Activated naive CD4-positive, alpha-beta T cell treated with anti-CD3 and anti-CD28 coated beads, Interleukin-2, amount 50 U/mL, for 72 hours (primary cell): ENCODE data around the gene NEURL1. TPM values are rescaled to one million over a fixed set of nuclear protein-coding genes. Genes with fewer than 3 reads are reported as not detected.
"Not testable (repeated sequence)": the region's sequence is repeated elsewhere in the genome, so short reads cannot be mapped to it uniquely, and the experiment has no call there.

Source experiments
- ATAC-seq, 2 donors: fragments of 150-1000 bp; cut with Tn5 transposase; 2 replicates each; pipeline ENCODE4 v1.10.0; 2021; ENCODE audit warnings: mild to moderate bottlenecking in 2 of 2, moderate library complexity in 2 of 2
- DNase-seq, 2 donors: peaks; one replicate each; pipeline ENCODE4 v3.0.0; 2021 to 2022; ENCODE audit warnings: low spot score in 2 of 2
- H3K27ac Mint-ChIP-seq, 2 donors: one replicate each; pipeline ENCODE4 v1.8.0; 2022; ENCODE audit warnings: mild to moderate bottlenecking in 2 of 2, mixed read lengths in 2 of 2
- H3K36me3 Mint-ChIP-seq, 2 donors: one replicate each; pipeline ENCODE4 v1.8.0; 2022; ENCODE audit warnings: mixed read lengths in 2 of 2
- H3K9me3 Mint-ChIP-seq, 2 donors: one replicate each; pipeline ENCODE4 v1.8.0; 2022; ENCODE audit warnings: mixed read lengths in 2 of 2
- total RNA-seq, 2 donors: library from RNA; stranded (reverse); gene quantifications; one replicate each; pipeline ENCODE4 v1.2.3, GENCODE V29; 2022

NEURL1 gene
- total RNA-seq, 2 donors from 2014 or later: 0.87 to 2.4 TPM

DNA sequence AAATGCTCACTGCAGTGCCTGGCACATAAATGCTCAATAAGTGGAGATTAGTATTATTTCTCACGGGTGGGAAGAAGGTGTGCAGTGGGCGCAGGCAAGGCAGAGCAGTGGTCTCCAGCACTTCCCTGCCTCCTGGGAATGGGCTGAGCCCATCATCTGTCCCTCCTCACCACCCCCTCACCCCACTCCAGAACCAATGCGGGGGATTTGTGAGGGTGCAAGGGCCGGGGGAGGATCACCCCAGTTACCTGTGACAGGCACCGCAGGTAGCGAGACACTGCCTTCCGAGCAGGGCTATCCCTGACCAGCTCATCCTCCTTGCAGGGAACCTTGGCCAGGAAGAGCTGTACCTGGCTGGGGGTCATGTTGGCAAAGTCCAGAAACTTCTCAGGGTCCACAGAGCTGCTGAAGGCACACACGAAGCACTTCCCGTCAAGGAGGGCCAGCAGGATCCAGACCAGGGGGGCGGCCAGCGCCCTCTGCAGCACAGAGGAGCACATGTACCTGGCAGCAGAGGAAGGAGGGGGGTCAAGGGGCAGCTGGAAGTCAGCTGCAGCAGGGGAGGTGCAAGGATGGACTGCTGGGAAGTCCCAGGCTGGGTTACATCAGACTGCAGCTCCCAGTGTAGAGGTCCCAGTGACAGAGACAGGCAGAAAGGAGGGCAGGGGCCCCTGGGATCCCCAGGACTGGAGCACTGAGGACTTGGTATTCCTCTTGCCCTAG is 17.3 kb upstream of the NEURL1 start:
- Mint-ChIP-seq H3K36me3 (no peaks in the 10 kb centered on the region), H3K27ac (no peak overlapping the region), H3K9me3 (no peaks in the 10 kb centered on the region)
- peak; percentile 33 to 56 for ATAC-seq
- no peak for DNase-seq

GRCh38 chr10:103478671-103479070 is 14.8 kb upstream of the NEURL1 start:
- Mint-ChIP-seq H3K27ac (peak overlapping the region in 1 of 2 donors; percentile 61), H3K9me3 (no peaks in the 10 kb centered on the region), H3K36me3 (no peaks in the 10 kb centered on the region)
- ATAC-seq (no peak), DNase-seq (no peak)

- ATAC-seq: no peak
- peak within 1 kb of the TSS; percentile 65 to 70 for H3K27ac Mint-ChIP-seq
- H3K9me3 Mint-ChIP-seq: no peaks in the 10 kb centered on the region
- H3K36me3 Mint-ChIP-seq: no peaks in the 10 kb centered on the region
- DNase-seq: no peak
Measured at GRCh38 chr10:103479135-103479534, 14.4 kb upstream of the NEURL1 start, which contains the start of gene CALHM3. CALHM3 (minus strand) TSS chr10:103479240; CDS start chr10:103479032, 208 bp downstream.

GRCh38 chr10:103480521-103480920 is 13.0 kb upstream of the NEURL1 start:
- H3K36me3 Mint-ChIP-seq: no peaks in the 10 kb centered on the region
- H3K9me3 Mint-ChIP-seq: no peaks in the 10 kb centered on the region
- DNase-seq (no peak), ATAC-seq (no peak)
- H3K27ac Mint-ChIP-seq: peak overlapping the region in 1 of 2 donors; percentile 65

- DNase-seq (no peak), ATAC-seq (peak; percentile 82 to 85)
- H3K9me3 Mint-ChIP-seq: no peaks in the 10 kb centered on the region
- no peaks in the 10 kb centered on the region for H3K36me3 Mint-ChIP-seq
- no peak overlapping the region for H3K27ac Mint-ChIP-seq
Measured at GRCh38 chr10:103481974-103482531, 11.5 kb upstream of the NEURL1 start.

- H3K36me3 Mint-ChIP-seq: not testable (repeated sequence)
Measured at GRCh38 chr10:103486635-103487409, 6.7 kb upstream of the NEURL1 start.

GRCh38 chr10:103487410-103487708 is 6.1 kb upstream of the NEURL1 start:
- Mint-ChIP-seq H3K9me3 (no peaks in the 10 kb centered on the region), H3K36me3 (no peaks in the 10 kb centered on the region), H3K27ac (no peak overlapping the region)
- no peak for DNase-seq
- ATAC-seq: no peak

More at GRCh38 chr10:103486635-103487409, 6.7 kb upstream of the NEURL1 start:
- H3K27ac Mint-ChIP-seq, ATAC-seq, H3K9me3 Mint-ChIP-seq, DNase-seq: not testable (repeated sequence)

DNA sequence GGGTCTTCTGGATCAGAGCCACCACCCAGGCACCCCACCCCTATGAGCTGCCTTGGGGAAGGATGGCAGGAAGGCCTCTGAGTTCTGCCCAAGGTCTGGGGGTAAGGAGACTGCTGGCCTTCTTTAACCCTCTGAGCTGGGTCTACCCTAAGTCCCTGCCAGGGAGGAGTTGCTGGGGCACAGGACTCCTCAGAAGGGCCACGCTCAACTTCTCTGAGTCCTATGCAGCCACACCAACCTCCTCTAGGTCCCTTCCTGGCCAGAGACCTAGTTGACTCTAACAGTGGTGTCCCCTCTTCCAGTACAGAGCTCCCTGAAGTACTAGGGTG is 2.6 kb upstream of the NEURL1 start:
- ATAC-seq (peak in 1 of 2 donors; percentile 46), DNase-seq (no peak)
- peaks cover 0 to 4% of the 10 kb centered on the region in 2 donors for H3K36me3 Mint-ChIP-seq
- no peaks in the 10 kb centered on the region for H3K9me3 Mint-ChIP-seq
- peak overlapping the region in 1 of 2 donors; percentile 19 for H3K27ac Mint-ChIP-seq

- no peaks in the 10 kb centered on the region for H3K9me3 Mint-ChIP-seq
- H3K36me3 Mint-ChIP-seq: peaks cover 0 to 4% of the 10 kb centered on the region in 2 donors
- H3K27ac Mint-ChIP-seq: peak overlapping the region in 1 of 2 donors; percentile 19
- ATAC-seq: no peak
- no peak for DNase-seq
Measured at GRCh38 chr10:103491729-103492364, 1.7 kb upstream of the NEURL1 start.

GRCh38 chr10:103492655-103493261 is 747 bp upstream of the NEURL1 start:
- no peak overlapping the region for H3K27ac Mint-ChIP-seq
- no peak for ATAC-seq
- no peak for DNase-seq
- no peaks in the 10 kb centered on the region for H3K9me3 Mint-ChIP-seq
- H3K36me3 Mint-ChIP-seq: peaks cover 0 to 4% of the 10 kb centered on the region in 2 donors

DNA sequence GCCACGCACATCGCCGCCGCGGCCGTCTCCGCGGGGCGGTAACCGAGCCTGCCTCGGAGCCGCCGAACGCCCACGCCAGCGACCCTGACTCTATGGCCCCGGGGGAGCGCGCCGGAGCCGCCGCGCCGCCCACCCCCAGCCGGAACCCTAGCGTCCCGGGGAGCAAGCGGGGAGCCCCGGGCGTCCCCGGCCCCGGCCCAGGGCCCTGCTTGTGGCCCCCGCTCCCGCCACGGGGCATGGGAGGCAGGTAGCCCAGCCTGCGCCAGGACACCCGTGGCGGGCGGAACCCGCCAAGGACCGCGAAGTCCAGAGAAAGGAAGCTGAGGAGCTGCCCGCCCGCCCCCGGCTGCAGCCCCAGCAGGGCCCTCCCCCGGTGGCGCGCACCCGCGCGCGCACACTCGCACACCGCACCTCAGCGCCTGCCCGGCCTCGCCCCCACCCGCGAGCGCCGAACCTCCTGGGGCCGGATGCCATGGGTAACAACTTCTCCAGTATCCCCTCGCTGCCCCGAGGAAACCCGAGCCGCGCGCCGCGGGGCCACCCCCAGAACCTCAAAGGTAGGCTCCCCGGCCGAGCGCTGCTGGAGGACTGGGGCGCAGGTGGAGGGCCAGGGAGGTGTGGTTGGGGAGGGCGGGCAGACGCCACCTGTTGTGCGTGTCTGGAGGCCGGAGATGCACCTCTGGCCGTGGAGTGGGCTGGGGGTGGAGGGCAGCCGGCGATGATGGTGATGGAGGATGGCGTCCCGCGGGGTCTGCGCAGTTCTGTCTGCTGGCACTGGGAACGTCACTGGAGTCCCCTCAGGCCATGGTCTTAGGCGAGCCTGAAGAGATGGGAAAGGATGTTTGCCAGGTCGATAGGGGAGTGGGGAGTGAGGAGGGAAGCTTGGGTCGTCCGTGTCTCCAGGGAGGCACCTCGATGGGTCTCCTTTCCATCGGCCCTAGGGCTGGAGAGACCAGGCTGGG is 692 bp downstream of the NEURL1 start:
- Mint-ChIP-seq H3K27ac (peak overlapping the region in 1 of 2 donors; percentile 46), H3K9me3 (no peaks in the 10 kb centered on the region), H3K36me3 (peaks cover 0 to 4% of the 10 kb centered on the region in 2 donors)

DNA sequence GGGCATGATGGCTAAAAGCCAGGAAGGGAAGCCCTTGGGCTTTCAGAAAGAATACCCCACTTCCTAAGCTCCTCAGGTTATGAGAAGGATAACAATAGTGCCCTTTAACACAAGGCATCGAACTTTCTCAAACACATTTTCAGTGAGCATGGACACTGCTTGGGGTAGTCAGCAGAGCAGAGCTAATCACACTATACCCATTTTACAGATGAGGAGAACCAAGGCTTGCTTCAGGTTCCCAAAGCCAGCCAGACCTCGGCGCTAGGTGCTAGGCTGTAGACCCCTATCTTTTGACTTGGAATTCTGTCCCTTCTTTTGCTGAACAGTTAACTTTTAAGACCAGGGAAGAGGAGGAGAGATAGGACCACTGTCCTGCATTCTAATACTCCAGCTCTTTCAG is 1.8 kb downstream of the NEURL1 start:
- ATAC-seq: no peak
- Mint-ChIP-seq H3K27ac (no peak overlapping the region), H3K9me3 (no peaks in the 10 kb centered on the region), H3K36me3 (peaks cover 0 to 4% of the 10 kb centered on the region in 2 donors)
- DNase-seq: no peak

More for the DNA sequence above, 692 bp downstream of the NEURL1 start:
- ATAC-seq: peak; percentile 10 to 27
- DNase-seq: peak in 1 of 2 donors; percentile 29

- Mint-ChIP-seq H3K9me3 (no peaks in the 10 kb centered on the region), H3K27ac (no peak overlapping the region), H3K36me3 (peaks cover 0 to 4% of the 10 kb centered on the region in 2 donors)
- DNase-seq (no peak), ATAC-seq (no peak)
Measured at GRCh38 chr10:103497161-103497915, 3.8 kb downstream of the NEURL1 start.

DNA sequence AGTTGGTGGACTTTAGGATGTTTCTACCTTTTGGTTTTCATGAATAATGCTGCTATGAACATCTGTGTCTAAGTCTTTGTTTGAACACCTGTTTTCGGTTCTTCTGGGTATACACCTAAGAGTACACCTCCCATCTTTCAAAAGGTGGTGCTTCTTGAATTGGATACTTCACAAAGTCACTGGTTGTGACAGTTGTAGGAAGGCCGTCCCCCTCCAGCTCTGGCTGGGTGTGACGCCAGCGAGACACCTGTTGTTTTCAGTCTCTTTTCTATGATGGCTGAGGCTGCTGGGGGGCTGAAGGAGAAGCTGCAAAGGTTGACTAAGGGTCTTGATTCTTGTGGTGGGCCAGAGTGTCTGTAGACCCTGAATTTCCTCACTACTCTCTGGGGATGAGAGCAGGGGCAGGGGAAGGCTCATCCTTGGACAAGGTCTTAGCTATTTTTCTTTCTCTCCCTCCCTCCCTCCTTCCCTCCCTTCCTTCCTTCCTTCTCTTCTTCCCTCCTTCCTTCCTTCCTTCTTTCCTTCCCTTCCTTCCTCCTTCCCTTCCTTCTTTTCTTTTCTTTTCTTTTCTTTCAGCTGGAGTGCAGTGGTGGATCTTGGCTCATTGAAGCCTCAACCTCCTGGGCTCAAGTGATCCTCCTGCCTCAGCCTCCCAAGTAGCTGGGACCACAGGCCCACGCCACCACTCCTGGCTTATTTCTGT is 5.6 kb downstream of the NEURL1 start:
- no peaks in the 10 kb centered on the region for H3K9me3 Mint-ChIP-seq
- no peaks in the 10 kb centered on the region for H3K36me3 Mint-ChIP-seq
- no peak for ATAC-seq
- no peak for DNase-seq
- no peak overlapping the region for H3K27ac Mint-ChIP-seq

DNA sequence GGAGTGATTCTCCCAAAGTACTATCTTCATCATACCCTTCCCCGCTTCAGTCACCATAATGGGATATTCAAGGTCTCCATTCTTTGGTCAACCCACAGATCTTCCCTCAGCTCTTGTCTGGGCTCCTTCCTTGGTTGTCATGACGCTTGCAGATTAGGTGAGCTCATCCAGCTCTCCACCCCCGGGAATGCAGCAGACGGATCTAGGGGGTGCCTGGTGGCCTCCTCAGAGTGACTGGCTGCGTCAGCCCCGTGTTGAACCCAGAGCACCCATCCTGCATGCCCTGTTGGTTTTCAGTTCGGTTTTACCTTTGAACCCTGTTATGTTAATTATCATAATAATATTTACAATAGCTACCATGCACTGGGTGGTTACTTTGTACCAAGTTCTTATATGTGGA is 6.4 kb downstream of the NEURL1 start:
- no peaks in the 10 kb centered on the region for H3K9me3 Mint-ChIP-seq
- H3K36me3 Mint-ChIP-seq: no peaks in the 10 kb centered on the region
- DNase-seq: no peak
- no peak for ATAC-seq
- no peak overlapping the region for H3K27ac Mint-ChIP-seq
